ENCODE results near the gene DMRT2. TPM values are rescaled to one million over a fixed set of nuclear protein-coding genes. Genes with fewer than 3 reads are reported as not detected.

The DMRT2 gene
- total and polyA plus RNA-seq, 11 donors = 0.11 to 0.72 (median 0.32) TPM; not detected in 5

- peaks cover 0 to 20% (median 0%) of the 10 kb centered on the region in 12 donors for H3K9me3 ChIP-seq
- no peaks in the 10 kb centered on the region for H3K36me3 ChIP-seq
- TF ChIP-seq CTCF (IDR thresholded peaks at IDR 0.05) (no peak), POLR2A (IDR thresholded peaks at IDR 0.05) (no peak)
- no peak overlapping the region for H3K27ac ChIP-seq
- DNase-seq (no peak), ATAC-seq (peak in 1 of 4 donors; percentile 47)
- H3K4me3 ChIP-seq = no peak overlapping the region
- intact Hi-C loops (cut with DNase I) = loop anchor here in 6 of 10 donors (2.0 to 10.0 kb wide), 5 partner anchors 235 to 503 kb away; no protein-coding TSS in a partner anchor
- WGBS, 4 donors = 55 to 64% (median 63%) methylated on average over 7 of the region's 7 CpGs
- H3K27me3 ChIP-seq = peaks cover 0 to 4% (median 0%) of the 10 kb centered on the region in 9 donors
- peaks cover 0 to 6% (median 0%) of the 10 kb centered on the region in 12 donors for H3K4me1 ChIP-seq
Observed at GRCh38 chr9:1101846-1102641, 51.9 kb downstream of the DMRT2 start.

- DNase-seq (no peak), ATAC-seq (no peak)
- no peak overlapping the region for H3K4me3 ChIP-seq
- peaks cover 0 to 6% (median 0%) of the 10 kb centered on the region in 12 donors for H3K4me1 ChIP-seq
- TF ChIP-seq CTCF (IDR thresholded peaks at IDR 0.05) (no peak), POLR2A (IDR thresholded peaks at IDR 0.05) (no peak)
- no peak overlapping the region for H3K27ac ChIP-seq
- peaks cover 0 to 4% (median 0%) of the 10 kb centered on the region in 9 donors for H3K27me3 ChIP-seq
- no peaks in the 10 kb centered on the region for H3K36me3 ChIP-seq
- intact Hi-C loops (cut with DNase I) = loop anchor here in 5 of 10 donors (5.0 to 10.0 kb wide), 3 partner anchors 325 to 502 kb away; no protein-coding TSS in a partner anchor
- WGBS, 4 donors = 47 to 52% (median 49%) methylated on average over 2 of the region's 2 CpGs
- peaks cover 0 to 22% (median 0%) of the 10 kb centered on the region in 12 donors for H3K9me3 ChIP-seq
Observed at GRCh38 chr9:1102642-1102970, 52.4 kb downstream of the DMRT2 start.

Other genes starting within 250 kb of the DMRT2 start
- gene DMRT1, start 208.7 kb upstream of the DMRT2 start, total RNA-seq = not detected
- not detected for gene DMRT1, start 208.7 kb upstream of the DMRT2 start, polyA plus RNA-seq
- under 1 TPM in 1 of 9 donors, not detected in 8; 0.15 TPM for gene DMRT3, start 73.7 kb upstream of the DMRT2 start, total RNA-seq
- gene DMRT3, start 73.7 kb upstream of the DMRT2 start, polyA plus RNA-seq = not detected

Data from heart left ventricle (tissue), 16 donors.